GM19328 (cell line): ENCODE results near the gene AK5.
"Not testable (repeated sequence)": the region's sequence is repeated elsewhere in the genome, so short reads cannot be mapped to it uniquely, and the experiment has no call there.

Experiments used
- ATAC-seq: cut with Tn5 transposase; IDR thresholded peaks from one replicate; pipeline ENCODE4 v1.9.1; 2021; ENCODE audit warnings: mild to moderate bottlenecking, moderate library complexity; ENCODE audit not compliant: unreplicated experiment

The AK5 gene

DNA sequence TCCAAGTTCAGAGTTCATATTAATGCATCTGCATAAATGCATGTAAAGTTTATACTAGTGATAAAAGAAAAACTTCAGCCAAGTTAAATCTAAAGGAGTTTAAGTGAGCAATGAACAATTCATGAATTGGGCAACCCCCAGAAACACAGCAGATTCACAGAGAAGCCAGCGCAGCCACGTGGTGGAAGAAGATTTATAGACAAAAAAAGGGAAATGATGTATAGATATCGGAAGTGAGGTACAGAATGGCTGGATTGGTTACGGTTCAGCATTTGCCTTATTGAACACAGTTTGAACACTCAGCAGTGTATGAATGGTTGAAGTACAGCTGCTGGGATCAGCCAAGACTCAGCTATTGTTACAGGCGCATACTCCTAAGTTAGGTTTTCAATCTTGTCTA lies 5.7 kb downstream of the AK5 start:
- no peak for ATAC-seq

- ATAC-seq, result no peak
These were observed 6.5 kb downstream of the AK5 start for GRCh38 chr1:77288275-77288674.

GRCh38 chr1:77290576-77290975 lies 8.8 kb downstream of the AK5 start:
- ATAC-seq, result no peak

DNA sequence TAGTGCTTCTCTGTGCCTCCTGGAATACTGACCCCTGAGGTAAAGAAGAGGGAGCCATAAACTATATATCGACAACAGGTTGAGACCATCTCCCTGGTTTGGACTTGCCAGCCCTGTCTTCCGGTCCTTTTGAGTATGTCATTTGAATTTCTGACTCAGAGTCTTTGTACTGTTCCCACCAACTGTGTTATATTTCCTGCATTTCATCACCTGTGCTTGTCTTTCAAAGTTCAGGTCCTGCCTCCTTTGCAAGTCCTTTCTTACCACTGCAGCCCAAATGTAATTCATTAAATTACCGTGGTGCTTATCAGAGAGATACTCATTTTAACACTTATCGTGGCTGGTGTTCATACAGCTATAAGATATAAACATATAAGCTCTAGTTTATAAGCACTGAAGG lies 10.7 kb downstream of the AK5 start:
- no peak for ATAC-seq

DNA sequence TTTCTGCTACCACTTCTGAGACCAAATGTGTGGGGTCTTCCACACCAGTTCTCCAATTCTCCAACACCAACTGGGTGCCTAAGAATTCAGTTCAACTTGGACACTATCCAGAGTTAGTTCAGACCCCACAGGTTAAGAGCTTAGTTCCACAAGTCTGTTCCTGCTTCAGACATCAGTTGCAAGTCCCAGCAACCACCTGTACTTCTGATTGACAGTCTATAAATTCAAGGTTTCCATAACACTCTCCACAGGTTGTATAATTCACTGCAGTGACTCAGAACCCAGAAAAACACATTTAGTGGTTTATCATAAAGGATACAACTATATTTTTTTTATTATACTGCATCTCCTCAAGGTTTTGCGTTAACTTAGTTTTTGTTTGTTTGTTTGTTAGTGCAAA lies 18.7 kb downstream of the AK5 start:
- no peak for ATAC-seq

GRCh38 chr1:77303387-77303786 lies 21.6 kb downstream of the AK5 start:
- ATAC-seq, result no peak

GRCh38 chr1:77308889-77309621 lies 27.2 kb downstream of the AK5 start:
- ATAC-seq, result no peak

DNA sequence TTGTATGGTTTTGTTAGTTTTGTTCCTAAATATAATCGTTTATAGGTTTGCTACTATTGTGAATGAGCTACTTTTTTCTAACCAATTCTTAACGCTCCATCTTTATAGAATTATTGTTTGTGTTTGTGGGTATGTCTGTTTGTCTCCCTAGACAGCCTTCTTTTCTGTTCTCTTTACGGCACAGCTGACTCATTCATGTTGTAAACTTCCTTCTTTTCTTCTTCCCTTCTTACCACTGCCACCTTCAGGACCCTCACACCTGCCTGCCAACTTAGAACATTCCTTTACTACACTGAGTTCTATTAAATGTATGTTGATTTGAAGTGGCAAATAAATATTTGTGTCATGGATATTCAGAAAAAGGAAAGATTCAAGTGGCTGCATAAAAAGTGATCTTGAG lies 29.1 kb downstream of the AK5 start:
- ATAC-seq, result no peak

DNA sequence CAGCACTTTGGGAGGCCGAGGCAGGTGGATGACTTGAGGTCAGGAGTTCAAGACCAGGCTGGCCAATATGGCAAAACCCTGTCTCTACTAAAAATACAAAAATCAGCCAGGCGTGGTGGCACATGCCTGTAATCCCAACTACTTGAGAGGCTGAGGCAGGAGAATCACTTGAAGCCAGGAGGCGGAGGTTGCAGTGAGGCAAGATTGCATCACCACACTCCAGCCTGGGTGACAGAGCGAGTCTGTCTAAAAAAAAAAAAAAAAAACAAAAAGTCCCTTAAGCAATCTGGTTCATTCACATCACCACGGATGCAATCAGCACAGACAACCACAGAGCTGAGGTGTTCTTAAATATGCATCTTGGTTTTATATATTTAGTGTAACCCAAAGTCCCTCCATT lies 30.5 kb downstream of the AK5 start:
- not testable (repeated sequence) for ATAC-seq

GRCh38 chr1:77313491-77313890 lies 31.7 kb downstream of the AK5 start:
- no peak for ATAC-seq

- no peak for ATAC-seq
These were observed 34.2 kb downstream of the AK5 start for GRCh38 chr1:77316006-77316405.

DNA sequence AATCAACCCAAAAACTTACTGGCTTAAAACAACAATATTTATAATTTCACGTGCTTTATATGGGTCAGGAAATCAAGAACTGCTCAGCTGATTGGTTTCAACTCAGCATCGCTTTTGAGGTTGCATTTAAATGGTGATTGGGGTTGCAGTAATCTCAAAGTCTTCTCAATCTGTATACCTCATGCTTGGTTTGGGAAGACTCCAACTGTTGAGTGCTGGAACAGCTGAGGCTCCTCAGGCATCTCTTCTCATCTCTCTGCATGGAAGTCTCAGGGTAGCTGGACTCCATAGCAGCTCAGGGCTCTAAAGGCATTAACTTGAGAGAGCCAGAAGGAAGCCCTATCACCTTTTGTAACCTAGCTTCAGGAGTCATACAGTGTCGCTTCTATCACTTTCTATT lies 35.1 kb downstream of the AK5 start:
- ATAC-seq, result no peak

DNA sequence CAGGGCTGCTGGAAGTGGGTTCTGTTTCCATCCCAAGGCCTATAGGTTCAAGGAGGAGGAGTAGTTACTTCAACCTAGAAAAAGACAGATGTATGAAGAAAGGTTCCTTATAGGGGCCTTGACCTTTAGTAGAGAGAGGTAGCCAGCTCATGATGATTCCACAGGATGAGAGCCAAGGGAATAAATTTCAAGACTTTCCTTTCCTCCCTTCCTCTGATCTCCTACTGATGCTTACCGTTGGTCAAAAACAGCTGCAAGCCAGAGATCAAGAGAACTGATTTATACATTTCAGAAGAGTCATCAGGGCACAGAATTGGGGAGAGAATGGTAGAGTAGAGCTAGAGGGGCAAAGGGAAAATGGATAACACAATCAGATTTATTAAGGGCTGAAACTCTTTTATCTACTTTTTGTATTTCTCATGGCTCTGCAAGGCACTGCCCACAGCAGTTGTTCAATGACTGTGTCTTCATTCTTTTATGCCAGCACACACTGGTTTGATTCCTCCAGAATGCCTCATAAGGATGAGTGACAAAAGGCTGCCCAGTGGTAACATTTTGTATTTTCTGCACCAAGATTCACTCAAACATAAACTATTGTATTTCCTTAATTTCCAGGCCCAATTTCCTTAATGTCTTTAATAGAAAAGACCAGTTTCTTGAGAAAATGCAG lies 37.4 kb downstream of the AK5 start:
- ATAC-seq, result no peak

DNA sequence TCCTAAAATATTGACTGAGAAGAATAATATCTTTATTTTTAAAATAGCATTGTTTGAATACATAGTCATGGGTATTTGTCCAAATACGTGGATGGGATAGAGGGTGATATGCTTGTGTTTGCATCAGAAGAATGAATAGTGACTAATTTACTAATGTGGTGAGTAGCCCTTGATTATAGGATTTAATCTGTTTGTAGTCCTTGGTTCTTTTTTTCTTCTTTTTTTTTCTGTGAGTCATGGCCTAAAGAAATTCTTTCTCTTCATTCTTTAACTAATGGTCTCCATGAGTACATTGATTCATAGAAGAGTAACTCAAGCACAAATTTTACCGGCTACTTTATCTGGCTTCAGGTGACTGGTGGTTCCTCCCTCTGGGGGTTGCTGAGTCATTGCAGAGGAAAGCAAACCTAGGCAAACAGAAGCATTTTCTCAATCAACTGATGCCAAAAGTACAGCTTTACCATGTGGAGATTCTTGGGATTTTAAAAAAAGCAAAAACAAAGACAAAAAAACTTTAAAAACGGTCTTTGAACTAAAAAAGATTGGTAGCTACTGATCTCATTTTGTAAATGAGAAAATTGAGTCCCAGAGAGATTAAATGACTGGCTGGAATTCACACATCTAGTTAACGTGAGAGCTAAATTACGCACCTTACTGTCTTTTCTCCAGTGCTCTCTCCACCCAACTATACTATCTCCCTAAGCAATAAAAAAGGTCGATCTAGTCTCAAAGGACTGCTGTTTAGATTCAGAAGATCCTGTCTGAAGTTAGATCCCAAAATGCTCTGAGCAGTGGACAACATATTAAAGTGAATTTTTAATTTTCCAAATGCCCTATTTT lies 40.5 kb downstream of the AK5 start:
- no peak for ATAC-seq

GRCh38 chr1:77333501-77333900 lies 51.7 kb downstream of the AK5 start:
- ATAC-seq, result no peak

DNA sequence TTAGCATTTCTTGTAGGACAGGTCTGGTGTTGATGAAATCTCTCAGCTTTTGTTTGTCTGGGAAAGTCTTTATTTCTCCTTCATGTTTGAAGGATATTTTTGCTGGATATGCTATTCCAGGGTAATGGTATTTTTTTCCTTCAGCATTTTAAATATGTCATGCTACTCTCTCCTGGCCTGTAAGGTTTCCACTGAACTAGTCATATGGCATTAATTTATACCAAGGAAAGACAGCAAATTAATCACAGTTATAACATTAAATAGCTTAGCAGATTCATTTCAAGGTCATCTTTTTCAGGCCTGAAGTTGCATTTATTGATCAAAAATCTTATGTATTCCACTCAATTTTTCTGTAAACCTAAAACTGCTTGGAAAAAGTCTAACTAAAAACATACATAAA lies 54.9 kb downstream of the AK5 start:
- no peak for ATAC-seq

DNA sequence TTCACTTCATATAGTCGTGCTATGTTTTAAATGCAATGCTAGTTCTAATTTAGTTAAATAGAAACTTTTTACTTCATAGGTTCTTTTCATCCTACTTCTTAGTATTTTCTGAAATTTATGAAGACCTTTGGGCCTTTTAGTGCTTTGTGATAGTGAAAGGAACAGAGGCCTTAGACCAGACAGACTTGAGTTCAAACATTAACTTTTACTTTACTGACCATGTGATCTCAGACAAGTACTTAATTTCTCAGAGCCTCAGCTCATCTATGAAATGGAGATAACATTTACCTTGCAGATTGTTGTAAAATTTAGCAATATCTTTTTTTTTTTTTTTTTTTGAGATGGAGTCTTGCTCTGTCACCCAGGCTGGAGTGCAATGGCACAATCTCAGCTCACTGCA lies 57.5 kb downstream of the AK5 start:
- no peak for ATAC-seq

GRCh38 chr1:77341195-77341594 lies 59.4 kb downstream of the AK5 start:
- ATAC-seq, result no peak

- no peak for ATAC-seq
These were observed 60.9 kb downstream of the AK5 start for GRCh38 chr1:77342745-77343144.

GRCh38 chr1:77347646-77348045 lies 65.8 kb downstream of the AK5 start:
- no peak for ATAC-seq

DNA sequence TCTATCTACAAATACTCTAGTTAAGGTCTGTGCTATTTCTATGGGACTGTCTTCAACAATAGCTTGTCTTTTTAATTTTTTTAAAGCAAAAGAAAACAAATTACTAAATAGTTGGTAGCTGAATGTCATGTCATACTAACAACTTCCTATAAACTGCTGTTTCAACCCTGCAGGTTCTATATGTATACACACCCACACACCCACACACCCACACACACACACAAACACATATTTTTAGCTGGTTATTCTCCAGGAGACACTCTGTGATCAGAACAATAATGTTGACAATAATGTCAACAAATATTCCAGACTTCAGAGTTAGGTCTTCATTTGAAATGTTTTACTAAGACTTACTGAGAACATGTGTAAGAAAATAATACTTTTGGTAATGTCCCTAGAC lies 66.7 kb downstream of the AK5 start:
- ATAC-seq, result no peak

GRCh38 chr1:77349275-77349674 lies 67.5 kb downstream of the AK5 start:
- no peak for ATAC-seq
